NCI-H748 (cell line): ENCODE measurements around the gene TRIM74.
"Not testable (repeated sequence)": the region's sequence is repeated elsewhere in the genome, so short reads cannot be mapped to it uniquely, and the experiment has no call there.

Experiments
- DNase-seq: peaks from one replicate; lab custom pipeline; 2025; ENCODE audit not compliant: unreplicated experiment; lab: John Stamatoyannopoulos, UW

Gene TRIM74

GRCh38 chr7:72911395-72911794 lies 57.9 kb downstream of the TRIM74 start:
- DNase-seq, result not testable (repeated sequence)
